Stimulated activated CD8-positive, alpha-beta memory T cell treated with anti-CD3 and anti-CD28 coated beads, Interleukin-4, amount 100 ng/mL, for 48 hours (primary cell): Measurements from ENCODE around the gene NECAB2.

ENCODE experiments used
- DNase-seq: peaks from one replicate; pipeline ENCODE4 v3.0.0-alpha.2; 2020

Gene NECAB2

DNA sequence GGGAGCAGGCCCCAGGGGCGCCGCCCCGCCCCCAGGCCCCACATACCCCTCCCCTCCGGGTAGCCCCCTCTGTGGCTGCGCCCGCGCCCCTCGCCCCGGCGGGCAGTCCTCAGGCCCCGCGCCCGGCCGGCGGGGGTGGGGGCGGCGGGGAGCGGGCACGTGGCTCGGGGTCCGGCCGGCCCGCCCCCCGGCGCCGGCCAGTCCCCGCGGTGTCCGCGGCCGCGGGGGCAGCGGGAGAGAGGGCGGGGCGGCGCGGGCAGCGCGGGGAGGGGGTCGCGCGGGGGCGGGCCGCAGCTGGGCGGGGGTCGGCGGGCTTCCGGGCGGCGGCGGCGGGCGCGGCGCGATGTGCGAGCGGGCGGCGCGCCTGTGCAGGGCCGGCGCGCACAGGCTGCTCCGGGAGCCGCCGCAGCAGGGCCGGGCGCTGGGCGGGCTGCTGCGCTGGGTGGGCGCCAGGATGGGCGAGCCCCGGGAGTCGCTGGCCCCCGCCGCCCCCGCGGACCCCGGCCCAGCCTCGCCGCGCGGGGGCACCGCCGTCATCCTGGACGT is 335 bp downstream of the NECAB2 start:
- no peak for DNase-seq

DNA sequence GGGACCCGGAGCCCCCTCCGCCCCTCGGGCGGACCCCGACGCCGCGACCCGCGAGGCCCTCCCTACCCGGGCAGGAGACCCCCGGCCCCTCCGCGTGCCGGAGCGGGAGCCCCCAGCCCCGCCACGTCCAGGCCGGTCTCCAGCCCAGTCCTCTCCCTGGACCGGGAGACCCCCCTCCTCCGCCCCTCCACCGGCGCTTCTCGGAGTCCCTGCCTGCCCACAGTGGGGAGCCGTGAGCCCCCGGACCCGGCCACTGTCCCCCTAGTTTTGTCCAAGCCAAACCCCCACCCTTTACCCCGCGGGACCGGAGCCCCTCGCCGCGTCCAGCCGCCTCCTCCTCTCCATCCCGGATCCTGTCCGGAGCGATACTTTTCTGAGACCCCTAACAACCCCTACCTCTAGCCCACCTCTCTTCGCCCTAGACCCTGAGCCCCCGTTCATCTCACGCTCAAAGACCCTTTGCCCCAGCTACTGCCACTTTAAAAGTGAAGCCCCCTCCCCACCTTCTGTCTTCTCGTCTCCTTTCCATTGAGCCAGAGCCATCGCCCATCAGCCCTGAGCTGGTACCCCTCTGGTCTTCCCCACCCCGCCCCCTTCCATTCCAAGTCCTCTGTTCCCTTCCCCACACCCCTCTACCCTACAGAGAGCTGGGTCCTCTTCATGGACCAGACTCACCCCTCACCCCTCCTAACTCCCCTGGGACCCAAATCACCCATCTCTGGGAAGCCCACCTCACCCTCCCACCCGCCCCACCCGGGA is 1.0 kb downstream of the NECAB2 start:
- DNase-seq = no peak

DNA sequence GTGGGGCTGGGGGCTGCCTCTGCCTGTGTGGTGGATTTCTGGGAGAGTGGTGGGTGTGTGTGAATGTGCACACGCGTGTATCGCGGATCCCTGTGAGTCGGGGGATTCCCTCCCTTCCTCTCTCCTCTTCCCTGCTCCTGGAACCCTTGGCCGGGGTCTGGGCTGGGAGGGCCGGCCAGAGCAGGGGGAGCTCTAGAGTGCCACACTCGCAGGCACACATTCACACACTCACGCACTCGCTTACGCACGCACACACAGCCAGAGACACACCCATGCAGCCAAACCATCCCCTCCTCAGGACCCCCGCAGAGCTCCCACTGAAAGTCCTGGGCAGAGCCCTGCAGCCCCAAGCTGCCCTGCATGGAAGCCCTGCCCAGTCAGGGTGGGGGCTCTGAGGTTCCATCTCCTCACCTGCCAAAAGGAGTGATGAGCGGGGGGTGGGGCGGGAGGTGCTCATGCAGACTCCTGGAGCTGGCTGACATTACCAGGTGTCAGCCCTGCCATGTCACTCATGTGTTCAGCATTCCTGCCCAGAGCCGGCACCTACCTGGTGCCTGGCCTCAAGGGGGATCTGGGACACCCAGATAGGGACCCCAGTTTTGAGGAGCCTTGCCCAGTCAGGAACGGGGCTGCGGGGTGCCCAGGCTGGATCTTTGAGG is 1.9 kb downstream of the NECAB2 start:
- no peak for DNase-seq

DNA sequence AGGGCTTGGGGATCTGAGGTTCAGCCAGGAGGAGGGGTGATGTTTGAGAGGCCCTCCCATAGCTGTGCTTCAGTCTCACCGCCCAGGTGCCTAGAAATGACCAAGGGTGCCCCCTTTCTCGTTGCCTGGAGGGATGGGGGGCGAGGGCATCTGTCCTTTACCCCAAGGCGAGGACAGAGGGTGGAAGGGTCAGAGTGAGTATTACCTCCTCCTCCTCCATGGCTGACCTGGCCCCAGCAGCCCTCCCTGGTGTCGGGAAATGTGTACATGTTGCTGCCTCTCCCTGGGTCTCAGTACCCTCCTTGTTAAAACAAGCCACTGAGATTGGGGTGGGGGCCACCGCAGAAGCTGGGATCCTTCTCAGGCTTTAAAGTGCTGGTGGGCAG is 2.4 kb downstream of the NECAB2 start:
- DNase-seq = no peak

DNA sequence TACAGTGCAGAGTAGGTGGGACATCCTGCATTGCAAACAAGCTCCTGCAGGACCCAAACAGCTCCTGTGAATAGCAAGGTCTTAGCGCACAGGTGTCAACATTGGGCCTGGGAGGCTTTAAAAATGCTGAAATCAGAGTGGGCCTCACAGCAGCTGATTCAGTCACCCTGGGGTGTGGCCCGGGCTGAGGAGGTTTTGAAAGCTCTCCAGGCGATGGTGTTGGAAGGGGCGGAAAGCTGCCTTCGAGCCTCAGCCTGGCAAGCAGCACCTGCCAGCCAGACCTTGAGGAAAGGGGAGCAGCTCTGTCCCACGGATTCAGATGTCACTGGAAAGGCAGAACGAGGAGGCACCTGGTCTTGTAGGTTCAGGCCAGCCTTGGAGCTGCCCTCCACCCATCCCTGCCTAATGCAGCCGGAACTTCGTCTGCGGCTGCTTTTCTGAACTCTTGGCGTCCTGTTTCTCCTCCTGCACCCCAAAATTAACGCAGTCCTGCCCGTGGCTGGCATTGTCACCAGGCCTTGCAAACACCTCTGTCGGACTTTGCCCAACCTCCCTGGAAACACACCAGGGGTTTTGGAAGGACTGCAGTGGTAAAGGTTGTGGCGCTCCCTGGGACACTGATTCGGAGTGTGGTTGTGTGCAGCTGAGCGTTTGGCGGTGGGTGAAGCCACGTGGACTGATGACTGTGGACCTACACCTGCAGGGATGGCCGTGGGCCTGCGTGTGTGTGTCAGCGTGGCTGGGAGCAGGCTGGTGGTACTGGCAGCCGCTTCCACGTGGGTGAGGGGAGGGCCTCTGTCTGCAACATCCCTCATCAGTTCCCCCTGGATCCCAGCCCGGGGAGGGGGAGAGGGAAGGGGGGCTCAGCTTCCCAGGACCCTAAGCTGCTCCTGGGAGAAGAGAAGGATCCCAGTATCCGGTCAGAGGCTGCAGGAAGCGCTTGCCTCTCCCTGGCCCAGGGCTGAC is 3.4 kb downstream of the NECAB2 start:
- DNase-seq = no peak

DNA sequence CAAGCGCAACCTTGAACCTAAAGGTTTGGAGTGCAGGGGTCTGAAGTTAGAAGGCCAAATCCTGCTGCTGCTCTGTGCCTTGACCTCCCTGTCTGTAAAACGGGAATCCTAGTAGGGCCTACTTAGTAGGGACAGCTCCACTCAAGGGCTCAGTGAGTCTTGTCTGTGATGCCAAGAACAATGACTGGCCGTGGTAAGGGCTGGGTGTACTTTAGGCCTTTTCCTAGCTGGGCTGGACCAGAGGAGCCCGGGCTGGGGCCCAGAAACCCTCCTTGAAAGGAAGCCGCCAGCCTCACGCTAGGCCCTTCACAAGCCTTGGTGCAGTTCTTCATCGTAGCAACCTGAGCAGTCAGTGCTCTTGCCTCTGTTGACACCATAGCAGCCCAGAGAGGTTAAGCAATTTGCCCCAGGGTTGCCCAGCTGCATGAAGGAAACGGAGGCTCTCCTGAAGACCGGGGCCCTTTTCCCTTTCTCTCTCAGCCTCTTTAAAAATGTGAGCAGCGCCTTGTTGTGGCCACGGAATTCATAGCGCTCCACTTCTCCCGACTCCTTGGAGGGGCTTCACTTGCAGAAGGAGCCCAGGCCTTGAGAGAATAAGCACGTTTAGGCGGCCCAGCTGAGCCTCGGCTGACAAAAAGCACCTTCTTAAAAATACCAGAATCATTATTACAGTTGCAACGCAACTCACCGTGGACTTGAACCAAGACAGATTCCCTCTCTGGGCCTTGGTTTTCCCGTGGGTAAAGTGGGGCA is 4.4 kb downstream of the NECAB2 start:
- DNase-seq = no peak

DNA sequence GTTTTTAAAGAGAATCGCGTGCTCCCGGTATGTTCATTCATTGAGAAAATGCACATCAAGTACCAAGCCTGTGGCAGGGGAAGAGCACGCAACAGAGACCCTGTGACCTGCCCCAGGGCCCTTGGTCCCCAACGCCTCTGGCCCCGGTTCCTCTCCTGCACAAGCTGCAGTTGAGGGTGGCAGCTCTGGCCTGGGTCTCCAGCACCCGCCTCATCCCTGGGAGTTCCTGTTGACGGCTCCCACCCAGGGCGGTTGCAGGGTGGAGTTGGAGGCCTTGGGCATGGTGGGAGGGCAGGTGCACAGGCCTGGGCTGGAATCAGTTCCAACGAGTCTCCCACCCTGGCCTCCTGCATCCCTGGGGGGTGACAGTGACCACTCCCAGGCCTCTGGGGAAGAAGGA is 5.0 kb downstream of the NECAB2 start:
- DNase-seq = no peak

DNA sequence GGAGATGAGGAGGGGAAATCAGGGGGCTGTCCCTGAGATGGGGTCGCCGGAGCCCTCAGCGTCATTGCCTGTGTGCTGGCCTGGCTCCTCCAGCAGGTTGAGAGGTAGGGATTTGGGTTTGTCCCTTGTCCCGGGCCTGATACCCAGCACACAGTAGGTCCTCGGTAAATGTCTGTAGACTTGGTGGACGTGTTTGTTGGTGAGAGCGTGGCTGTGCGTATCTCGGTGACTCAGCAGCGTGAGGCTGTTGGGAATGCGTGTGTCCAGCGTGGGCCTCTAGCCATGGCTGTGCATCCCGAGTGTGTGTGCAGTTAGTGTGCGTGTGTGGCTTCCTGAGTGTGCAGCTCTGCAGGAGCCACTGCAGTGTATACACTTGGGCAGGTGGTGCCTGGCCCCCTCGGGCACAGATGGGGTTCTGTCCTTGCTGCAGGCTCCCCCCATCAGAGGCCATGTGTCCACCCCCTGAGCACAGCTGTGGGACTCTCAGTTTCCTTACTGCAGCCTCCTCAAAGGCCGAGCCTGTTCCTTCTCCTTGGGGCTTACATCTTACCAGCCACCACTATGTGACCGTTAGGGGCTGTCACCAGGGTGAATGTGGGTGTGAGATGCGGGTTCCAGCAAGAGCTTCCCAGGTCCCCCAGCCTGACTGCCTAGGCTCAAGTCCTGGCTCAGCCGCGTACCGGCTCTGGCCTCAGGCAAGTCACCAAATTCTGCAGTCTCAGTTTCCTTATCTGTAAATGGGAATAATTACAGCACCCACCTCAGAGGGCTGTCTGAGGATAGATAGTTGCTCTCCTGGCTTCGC is 5.7 kb downstream of the NECAB2 start:
- no peak for DNase-seq

DNA sequence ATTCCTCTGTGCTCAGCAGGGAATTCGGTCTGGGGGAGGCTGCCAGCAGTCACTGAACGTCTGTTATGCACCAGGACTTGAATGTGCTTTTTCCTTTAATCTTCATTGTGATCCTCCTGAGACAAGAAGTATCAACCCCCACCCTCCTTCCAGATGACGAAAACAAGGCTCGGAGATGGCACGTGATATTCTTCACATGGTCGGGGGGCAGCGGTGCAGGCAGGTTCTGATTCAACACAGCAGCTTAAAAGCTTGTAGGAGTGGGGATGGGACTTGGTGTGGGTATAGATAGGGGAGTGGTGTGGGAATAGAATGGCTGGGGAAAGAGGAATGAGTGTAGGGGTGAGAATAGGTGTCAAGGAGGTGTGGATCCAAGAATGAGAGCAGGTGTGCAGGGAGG is 6.4 kb downstream of the NECAB2 start:
- no peak for DNase-seq

DNA sequence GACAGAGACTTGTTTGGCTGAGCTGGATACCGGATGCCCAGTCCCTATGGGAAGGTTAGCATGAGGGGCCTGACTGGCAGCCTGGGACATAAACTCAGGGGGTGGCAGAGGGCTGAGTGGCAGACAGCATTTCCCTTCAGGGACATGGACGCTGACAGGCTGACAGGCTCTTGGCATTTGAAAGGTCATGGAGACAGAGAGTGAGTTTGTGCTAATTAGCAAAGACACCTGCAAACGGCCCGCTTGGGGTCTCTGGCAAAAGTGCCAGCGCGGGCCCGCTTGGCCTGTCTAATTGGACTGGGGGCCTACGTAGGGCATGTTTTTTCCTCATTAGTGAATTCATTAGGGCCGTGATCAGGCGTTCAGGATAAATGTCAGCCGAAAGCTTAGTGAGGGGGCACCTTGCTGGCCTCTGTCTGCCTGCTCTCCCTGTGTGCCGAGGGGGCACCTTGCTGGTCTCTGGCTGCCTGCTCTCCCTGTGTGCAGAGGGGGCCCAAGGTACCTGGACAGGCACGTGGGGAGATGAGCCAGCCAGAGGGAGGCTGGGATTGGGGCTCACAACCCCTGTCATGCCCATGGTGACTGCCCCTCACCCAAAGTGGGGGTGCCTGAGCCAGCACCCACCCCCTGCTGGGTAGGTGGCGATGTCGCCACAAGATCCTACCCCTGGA is 7.7 kb downstream of the NECAB2 start:
- DNase-seq = no peak

DNA sequence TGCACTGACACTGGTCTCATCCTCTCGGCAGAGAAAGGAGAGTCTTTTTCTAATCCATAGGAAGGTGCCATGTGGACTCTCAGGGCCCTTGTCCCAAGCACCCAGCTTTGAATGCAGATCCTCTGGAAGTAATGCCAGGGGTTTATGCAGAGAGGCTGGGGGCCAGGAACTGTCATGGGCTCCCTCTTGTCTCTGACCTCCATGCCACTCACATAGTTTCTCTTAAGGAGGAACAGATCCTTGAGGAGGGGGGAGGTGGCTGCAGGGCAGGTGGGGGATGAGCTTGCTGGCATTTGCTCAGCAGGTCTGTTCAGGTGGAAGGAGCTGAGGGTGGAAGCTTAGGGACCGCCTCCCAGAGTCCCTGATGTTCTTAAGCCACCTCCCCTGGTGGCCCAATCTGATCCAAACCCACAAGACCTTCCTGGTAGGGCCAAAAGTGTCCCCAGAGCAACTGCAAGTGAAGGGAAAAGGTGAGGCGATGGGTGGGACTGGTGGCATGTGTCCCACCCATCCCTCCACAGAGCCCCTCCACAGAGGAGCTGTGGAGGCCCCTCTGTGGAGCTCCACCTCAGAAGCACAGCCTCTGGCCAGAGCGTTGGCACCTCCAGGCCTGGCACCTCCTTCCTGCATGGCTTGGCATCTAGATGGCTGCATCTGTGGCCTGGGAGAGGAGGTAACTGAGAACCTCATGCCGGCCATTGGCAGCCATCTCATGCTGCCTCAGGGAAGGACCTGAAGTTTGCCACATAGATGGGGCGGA is 9.2 kb downstream of the NECAB2 start:
- no peak for DNase-seq

DNA sequence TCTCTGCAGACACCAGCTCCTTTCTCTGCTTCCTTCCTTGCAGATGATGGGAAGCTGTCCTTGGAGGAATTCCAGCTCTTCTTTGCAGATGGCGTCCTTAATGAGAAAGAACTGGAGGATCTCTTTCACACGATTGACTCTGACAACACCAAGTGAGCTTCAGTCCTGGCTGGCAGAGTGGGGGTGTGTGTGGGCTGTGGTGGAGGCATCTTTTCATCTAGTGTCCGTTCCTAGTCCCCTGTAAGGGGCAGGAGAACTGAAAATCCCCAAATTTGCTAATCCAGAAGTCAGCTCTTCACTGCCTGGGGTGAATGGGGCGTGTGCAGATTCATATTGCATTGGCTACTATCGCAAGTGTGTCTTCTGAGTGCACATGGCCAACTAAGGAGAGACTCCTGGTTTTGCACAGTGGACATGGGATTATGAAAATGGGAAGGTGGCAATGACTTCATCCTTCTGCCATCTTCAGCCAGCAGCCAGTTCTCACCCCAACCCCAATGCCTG is 10.4 kb downstream of the NECAB2 start:
- DNase-seq = no peak

DNA sequence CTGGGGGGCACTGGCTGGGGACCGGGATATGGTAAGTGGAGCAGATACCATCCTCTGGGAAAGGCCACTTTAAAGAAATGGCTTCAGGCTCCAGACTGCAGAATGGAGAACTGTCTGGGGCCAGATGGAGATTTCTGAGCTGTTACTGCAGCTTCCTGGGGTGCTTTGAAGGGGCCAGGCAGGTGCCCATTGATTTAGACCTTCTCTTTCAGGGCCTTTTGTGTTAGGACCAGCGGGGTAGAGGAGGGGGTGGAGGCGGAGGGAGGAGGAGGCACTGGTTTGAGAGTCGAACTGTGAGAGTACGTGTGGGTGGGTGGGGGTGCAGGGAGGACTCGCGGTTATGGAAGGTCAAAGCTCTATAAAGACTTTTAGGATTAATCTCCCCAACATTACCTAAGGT is 11.4 kb downstream of the NECAB2 start:
- DNase-seq = no peak

DNA sequence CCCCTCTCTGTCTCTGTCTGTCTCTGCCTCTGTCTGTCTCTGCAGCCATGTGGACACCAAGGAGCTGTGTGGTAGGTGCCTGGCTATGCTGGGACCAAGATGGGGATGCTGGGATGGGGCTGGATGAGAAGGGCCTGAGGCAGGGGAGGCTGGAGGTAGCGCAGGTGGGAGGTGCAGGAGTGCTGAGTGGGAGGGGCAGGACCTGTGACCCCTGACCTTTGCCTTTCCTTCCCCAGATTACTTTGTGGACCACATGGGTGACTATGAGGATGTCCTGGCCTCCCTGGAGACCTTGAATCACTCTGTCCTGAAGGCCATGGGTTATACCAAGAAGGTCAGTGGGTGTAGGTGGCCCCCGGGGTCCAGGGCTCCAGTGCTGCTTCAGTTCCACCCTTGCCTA is 12.8 kb downstream of the NECAB2 start:
- DNase-seq = no peak

DNA sequence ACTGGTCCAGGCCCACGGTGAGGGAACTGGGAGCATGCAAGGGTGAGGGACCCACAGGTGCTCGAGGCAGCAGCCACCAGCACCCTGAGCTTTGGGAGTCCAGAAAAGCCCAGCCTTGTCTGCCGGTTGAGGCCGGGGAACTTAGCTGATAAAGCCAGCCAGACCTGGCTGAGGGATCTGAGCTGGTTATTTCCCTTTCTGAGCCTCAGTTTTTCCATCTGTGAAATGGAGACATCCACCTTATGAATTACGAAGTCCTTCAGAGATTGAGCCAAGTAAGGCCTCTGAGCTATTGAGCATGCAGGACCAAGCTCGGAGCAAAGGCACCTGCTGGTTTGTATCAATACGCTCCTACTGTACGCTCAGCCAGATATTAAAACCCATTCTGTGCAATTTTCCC is 13.8 kb downstream of the NECAB2 start:
- DNase-seq = no peak

DNA sequence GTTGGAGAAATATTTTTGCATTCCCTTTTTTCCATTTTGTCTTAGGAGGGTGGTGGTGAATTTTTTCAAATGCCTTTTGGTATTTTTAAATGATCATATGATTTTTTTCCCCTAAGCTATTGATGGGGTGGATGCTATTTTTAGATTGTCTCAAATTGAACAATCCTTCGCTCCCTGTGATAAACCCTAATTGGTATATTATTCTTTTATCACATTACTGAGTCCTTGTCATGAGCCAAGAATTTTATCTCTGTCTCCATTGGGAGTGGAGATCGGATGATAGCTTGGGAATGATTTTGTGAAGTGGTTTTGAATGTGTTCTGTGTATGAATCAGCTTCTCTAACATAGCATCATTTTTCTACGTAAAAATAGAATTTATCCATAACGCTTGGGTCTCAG is 15.4 kb downstream of the NECAB2 start:
- DNase-seq = no peak

DNA sequence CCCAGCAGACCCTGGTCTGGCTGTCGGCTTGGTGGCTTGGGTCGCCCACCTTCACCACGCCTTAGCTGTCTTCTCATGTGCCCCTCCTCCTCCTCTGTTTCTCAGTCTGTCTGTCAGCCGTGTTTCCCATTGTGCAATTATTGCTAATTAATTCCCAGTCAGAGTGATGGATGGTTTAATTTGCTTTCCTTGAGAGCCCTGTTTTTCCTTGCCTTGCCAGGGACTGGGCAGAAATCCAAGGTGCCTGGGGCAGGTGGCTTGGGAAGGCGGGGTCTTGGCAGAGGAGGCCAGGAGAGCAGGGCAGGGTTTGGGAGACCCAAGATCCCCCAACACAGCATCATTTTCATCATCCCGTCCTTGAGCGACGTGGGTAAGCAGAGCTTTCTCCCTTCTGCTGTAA is 21.3 kb downstream of the NECAB2 start:
- no peak for DNase-seq

DNA sequence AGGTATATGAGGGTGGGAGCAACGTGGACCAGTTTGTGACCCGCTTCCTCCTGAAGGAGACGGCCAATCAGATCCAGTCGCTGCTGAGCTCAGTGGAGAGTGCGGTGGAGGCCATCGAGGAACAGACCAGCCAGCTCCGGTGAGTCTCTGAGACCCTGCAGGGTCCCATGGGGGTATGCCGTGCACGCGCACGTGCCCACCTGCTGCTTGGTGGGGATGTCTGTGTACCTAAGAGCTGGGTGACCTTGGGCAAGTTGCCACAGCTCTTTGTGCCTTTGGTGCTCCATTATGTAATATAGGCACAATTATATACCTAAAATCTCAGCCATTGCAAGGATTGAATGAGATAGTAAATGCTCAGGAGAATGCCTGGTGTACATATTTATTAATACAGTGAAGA is 22.4 kb downstream of the NECAB2 start:
- DNase-seq = no peak

DNA sequence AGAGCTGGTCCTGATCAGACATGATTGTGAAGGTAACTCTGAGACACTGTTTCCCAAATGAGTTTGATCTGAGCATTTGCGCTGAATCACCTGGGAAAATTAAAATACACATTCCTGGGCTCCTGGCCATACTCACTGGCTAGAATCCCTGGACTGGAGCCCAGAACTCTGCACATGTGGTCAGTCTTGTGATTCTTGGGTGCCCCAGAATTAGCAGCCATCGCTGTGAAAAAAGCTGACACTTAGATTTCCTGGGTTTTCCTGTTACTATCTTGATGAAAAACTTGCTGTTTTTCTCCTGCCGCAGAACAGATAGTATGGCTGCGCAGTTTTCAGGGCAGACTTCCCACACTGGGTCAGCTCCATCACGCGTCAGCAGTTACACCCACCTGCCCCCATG is 24.6 kb downstream of the NECAB2 start:
- DNase-seq = no peak

DNA sequence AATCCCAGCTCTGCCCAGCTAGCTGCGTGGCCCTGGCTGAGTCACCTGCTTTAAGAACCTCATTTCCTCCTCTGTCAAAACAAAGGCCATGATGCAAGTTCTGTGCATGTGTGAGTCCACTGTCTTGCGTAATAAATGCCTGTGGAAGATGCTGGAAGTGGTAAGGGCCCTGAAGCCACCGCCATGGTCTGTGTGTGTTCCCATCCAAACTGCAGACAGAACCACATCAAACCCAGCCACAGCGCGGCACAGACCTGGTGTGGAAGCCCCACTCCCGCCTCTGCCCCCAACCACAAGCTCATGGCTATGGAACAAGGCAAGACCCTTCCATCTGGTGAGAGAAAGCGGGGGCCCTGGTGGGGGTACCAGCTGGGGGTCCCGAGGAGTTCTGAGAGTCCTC is 26.0 kb downstream of the NECAB2 start:
- no peak for DNase-seq
